HT1080 (cell line): Measurements from ENCODE around the gene PGBD1. TPM values are rescaled to one million over a fixed set of nuclear protein-coding genes. Genes with fewer than 3 reads are reported as not detected.

Source experiments
- small RNA-seq: library from RNA; depleted of rRNA; stranded (forward); fragments of <200 nt; gene quantifications from one replicate; pipeline ENCODE3, GENCODE V24; 2014
- total RNA-seq: library from RNA; depleted of rRNA; stranded (reverse); fragments of >200 nt; shearing (Covaris generic); gene quantifications from 2 replicates; pipeline ENCODE4 v1.2.3, GENCODE V29; 2014; rRNA removed

PGBD1 gene
- total RNA-seq, 1 experiment from 2014 or later: 6.1 TPM

Small RNAs within 50 kb of the gene (small RNA-seq; reads per million reads assigned to genes)
- not detected for gene AL021997.1
- gene AL021997.2: not detected

Other genes starting within 250 kb of the PGBD1 start
- 0.39 and 0.43 TPM in 2 replicates for gene ZNF165, start 201.0 kb upstream of the PGBD1 start, total RNA-seq
- 1.6 and 3.2 TPM in 2 replicates for gene ZSCAN16, start 157.0 kb upstream of the PGBD1 start, total RNA-seq
- gene ZKSCAN8, start 139.7 kb upstream of the PGBD1 start, total RNA-seq: 6.9 and 9.6 TPM in 2 replicates
- 6.5 and 10.7 TPM in 2 replicates for gene ZSCAN9, start 56.3 kb upstream of the PGBD1 start, total RNA-seq
- 3.2 and 4.8 TPM in 2 replicates for gene ZKSCAN4, start 29.3 kb upstream of the PGBD1 start, total RNA-seq
- gene NKAPL, start 22.3 kb upstream of the PGBD1 start, total RNA-seq: not detected in 2 replicates
- gene ZSCAN26, start 14.4 kb upstream of the PGBD1 start, total RNA-seq: 11.1 and 14.5 TPM in 2 replicates
- 4.3 and 7.3 TPM in 2 replicates for gene ZSCAN31, start 54.6 kb downstream of the PGBD1 start, total RNA-seq
- 2.9 and 3.4 TPM in 2 replicates for gene ZKSCAN3, start 68.4 kb downstream of the PGBD1 start, total RNA-seq
- gene ZSCAN12, start 118.2 kb downstream of the PGBD1 start, total RNA-seq: 3.1 and 3.8 TPM in 2 replicates
- gene ZSCAN23, start 161.9 kb downstream of the PGBD1 start, total RNA-seq: 0.43 and 0.84 TPM in 2 replicates
- gene GPX6, start 234.2 kb downstream of the PGBD1 start, total RNA-seq: not detected in 2 replicates
- not detected in 2 replicates for gene GPX5, start 244.3 kb downstream of the PGBD1 start, total RNA-seq